HepG2 (cell line): ENCODE results near the gene ST3GAL2. TPM values are rescaled to one million over a fixed set of nuclear protein-coding genes. Genes with fewer than 3 reads are reported as not detected.

Experiments used
- ETV6 ChIP-seq: sonication (generic); formaldehyde crosslinking; conservative IDR thresholded peaks from 2 replicates; pipeline ENCODE4 v1.4.0; 2020; ENCODE audit warnings: missing genetic modification reagents
- GTF2F1 ChIP-seq: fragments of 150-350 bp; IDR thresholded peaks from 2 replicates; pipeline ENCODE4 v1.6.1; 2014; ENCODE audit warnings: low read length
- HOXD1 ChIP-seq: sonication (generic); formaldehyde crosslinking; IDR thresholded peaks from 2 replicates; pipeline ENCODE4 v1.5.0; 2020; ENCODE audit warnings: missing genetic modification reagents
- MIXL1 ChIP-seq: IDR thresholded peaks from 2 replicates; pipeline ENCODE4 v1.6.1; 2016
- RXRA ChIP-seq: sonication (generic); formaldehyde crosslinking; IDR thresholded peaks from 2 replicates; pipeline ENCODE4 v1.5.1; 2020; ENCODE audit warnings: missing genetic modification reagents
- SIN3A ChIP-seq: IDR thresholded peaks from 2 replicates; pipeline ENCODE4 v1.6.1; 2011; ENCODE audit warnings: low read depth, mild to moderate bottlenecking, control low read depth, low read length, borderline replicate concordance
- STAG1 ChIP-seq: sonication (generic); formaldehyde crosslinking; IDR thresholded peaks from 2 replicates; pipeline ENCODE4 v1.4.0; 2020; ENCODE audit warnings: missing genetic modification reagents
- TAF1 ChIP-seq: sonication (generic); formaldehyde crosslinking; IDR thresholded peaks from 2 replicates; pipeline ENCODE4 v1.4.0; 2020; ENCODE audit warnings: missing genetic modification reagents
- ZBTB1 ChIP-seq: sonication (generic); formaldehyde crosslinking; IDR thresholded peaks from 2 replicates; pipeline ENCODE4 v1.4.0; 2020; ENCODE audit warnings: missing genetic modification reagents, borderline replicate concordance
- ZBTB7B ChIP-seq: sonication (generic); formaldehyde crosslinking; IDR thresholded peaks from 2 replicates; pipeline ENCODE4 v1.4.0; 2020; ENCODE audit warnings: missing genetic modification reagents
- ZNF101 ChIP-seq: sonication (generic); formaldehyde crosslinking; IDR thresholded peaks from 2 replicates; pipeline ENCODE4 v1.4.0; 2020; ENCODE audit warnings: mild to moderate bottlenecking, low read depth, missing genetic modification reagents, borderline replicate concordance
- ZNF441 ChIP-seq: sonication (generic); formaldehyde crosslinking; IDR thresholded peaks from 2 replicates; pipeline ENCODE4 v1.7.0; 2021; ENCODE audit warnings: missing genetic modification reagents, borderline replicate concordance
- ZNF761 ChIP-seq: sonication (generic); formaldehyde crosslinking; conservative IDR thresholded peaks from 2 replicates; pipeline ENCODE4 v1.4.0; 2020; ENCODE audit warnings: mild to moderate bottlenecking, missing genetic modification reagents
- polyA plus RNA-seq, 8 experiments: library from polyadenylated mRNA; depleted of rRNA in 3 of 8; stranded (reverse) in 7 of 8; unstranded in 1 of 8; fragments of >200 nt; fragmentation: Illumina TruSeq in 4 of 8; extraction: Trizol in 4 of 8; gene quantifications; 2 replicates each; pipeline versions ENCODE4 v1.2.1 to v1.2.3, GENCODE V29; 2011 to 2016; ENCODE audit warnings: low read depth in 4 of 8, missing spikeins in 1 of 8, mixed read lengths in 1 of 8; ENCODE audit not compliant: insufficient read depth in 1 of 8
- total RNA-seq, 5 experiments: library from RNA; depleted of rRNA; stranded (reverse); fragments of >200 nt; fragmentation: Illumina TruSeq; extraction: Trizol; gene quantifications; 2 replicates each; pipeline ENCODE4 v1.2.3, GENCODE V29; 2016; ENCODE audit warnings: low read depth in 1 of 5
- TF ChIP-seq, protein P1 (sequence below): sonication (generic); formaldehyde crosslinking; IDR thresholded peaks from 2 replicates; pipeline ENCODE4; 2020; ENCODE audit warnings: missing genetic modification reagents, mild to moderate bottlenecking, borderline replicate concordance
- TF ChIP-seq, protein P2 (sequence below): sonication (generic); formaldehyde crosslinking; IDR thresholded peaks from 2 replicates; pipeline ENCODE4 v1.5.0; 2020; ENCODE audit warnings: mild to moderate bottlenecking, missing genetic modification reagents, borderline replicate concordance
- TF ChIP-seq, protein P3 (sequence below): sonication (generic); formaldehyde crosslinking; IDR thresholded peaks from 2 replicates; pipeline ENCODE4 v1.8.1; 2022; ENCODE audit warnings: low read depth, mild to moderate bottlenecking, missing genetic modification reagents
- TF ChIP-seq, protein P4 (sequence below): sonication (generic); formaldehyde crosslinking; IDR thresholded peaks from 2 replicates; pipeline ENCODE4 v1.8.0; 2022; ENCODE audit warnings: low read depth, missing genetic modification reagents
- TF ChIP-seq, protein P5 (sequence below): sonication (generic); formaldehyde crosslinking; IDR thresholded peaks from 2 replicates; pipeline ENCODE4 v1.4.0; 2020; ENCODE audit warnings: missing genetic modification reagents, borderline replicate concordance

ST3GAL2 gene
- total and polyA plus RNA-seq, 2 of the 13 experiments (the other 11 are each of a cell fraction or from before 2014, with no cell fraction given): 16.3 to 24.9 TPM

DNA sequence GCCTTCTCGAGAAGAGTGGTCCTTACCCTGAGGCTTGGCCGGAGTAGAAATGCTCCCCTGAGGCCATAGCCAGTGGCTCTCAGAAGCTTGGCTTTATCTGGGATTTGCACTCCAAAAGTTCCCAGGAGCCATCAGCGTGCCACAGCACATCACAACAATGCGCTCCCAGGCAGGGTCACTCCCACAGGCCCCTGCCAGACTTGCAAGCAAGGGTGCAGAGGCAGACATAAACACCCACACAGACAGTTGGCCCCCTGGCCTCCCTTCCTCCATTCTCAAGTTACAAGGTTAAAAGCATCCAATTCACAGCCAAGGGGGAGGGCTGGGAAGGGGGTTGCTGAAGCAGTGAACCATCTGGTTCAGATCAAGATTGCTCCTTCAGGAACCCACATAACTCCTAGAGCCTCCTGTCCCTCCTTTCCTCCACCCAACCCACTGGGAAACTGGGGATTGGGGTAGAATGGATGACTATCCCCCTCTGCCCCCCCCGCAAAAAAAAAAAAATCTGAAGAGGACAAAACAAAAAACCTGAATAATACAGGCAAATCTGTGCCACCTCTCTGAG is 1.8 kb downstream of the ST3GAL2 start (continued):
- TF ChIP-seq, protein P1, sequence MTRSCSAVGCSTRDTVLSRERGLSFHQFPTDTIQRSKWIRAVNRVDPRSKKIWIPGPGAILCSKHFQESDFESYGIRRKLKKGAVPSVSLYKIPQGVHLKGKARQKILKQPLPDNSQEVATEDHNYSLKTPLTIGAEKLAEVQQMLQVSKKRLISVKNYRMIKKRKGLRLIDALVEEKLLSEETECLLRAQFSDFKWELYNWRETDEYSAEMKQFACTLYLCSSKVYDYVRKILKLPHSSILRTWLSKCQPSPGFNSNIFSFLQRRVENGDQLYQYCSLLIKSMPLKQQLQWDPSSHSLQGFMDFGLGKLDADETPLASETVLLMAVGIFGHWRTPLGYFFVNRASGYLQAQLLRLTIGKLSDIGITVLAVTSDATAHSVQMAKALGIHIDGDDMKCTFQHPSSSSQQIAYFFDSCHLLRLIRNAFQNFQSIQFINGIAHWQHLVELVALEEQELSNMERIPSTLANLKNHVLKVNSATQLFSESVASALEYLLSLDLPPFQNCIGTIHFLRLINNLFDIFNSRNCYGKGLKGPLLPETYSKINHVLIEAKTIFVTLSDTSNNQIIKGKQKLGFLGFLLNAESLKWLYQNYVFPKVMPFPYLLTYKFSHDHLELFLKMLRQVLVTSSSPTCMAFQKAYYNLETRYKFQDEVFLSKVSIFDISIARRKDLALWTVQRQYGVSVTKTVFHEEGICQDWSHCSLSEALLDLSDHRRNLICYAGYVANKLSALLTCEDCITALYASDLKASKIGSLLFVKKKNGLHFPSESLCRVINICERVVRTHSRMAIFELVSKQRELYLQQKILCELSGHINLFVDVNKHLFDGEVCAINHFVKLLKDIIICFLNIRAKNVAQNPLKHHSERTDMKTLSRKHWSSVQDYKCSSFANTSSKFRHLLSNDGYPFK: no peak
- TF ChIP-seq, protein P2, sequence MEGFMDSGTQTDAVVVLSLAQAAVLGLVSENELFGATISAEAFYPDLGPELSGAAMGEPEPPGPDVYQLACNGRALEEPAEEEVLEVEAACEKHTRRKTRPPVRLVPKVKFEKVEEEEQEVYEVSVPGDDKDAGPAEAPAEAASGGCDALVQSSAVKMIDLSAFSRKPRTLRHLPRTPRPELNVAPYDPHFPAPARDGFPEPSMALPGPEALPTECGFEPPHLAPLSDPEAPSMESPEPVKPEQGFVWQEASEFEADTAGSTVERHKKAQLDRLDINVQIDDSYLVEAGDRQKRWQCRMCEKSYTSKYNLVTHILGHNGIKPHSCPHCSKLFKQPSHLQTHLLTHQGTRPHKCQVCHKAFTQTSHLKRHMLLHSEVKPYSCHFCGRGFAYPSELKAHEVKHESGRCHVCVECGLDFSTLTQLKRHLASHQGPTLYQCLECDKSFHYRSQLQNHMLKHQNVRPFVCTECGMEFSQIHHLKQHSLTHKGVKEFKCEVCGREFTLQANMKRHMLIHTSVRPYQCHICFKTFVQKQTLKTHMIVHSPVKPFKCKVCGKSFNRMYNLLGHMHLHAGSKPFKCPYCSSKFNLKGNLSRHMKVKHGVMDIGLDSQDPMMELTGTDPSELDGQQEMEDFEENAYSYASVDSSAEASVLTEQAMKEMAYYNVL: peak; percentile 6; the same call in 1 of the 2 replicates
- no peak for TF ChIP-seq ZNF761 (CRISPR knock-in tag)
- no peak for TF ChIP-seq MIXL1 (CRISPR knock-in tag)
- TF ChIP-seq, protein P3, sequence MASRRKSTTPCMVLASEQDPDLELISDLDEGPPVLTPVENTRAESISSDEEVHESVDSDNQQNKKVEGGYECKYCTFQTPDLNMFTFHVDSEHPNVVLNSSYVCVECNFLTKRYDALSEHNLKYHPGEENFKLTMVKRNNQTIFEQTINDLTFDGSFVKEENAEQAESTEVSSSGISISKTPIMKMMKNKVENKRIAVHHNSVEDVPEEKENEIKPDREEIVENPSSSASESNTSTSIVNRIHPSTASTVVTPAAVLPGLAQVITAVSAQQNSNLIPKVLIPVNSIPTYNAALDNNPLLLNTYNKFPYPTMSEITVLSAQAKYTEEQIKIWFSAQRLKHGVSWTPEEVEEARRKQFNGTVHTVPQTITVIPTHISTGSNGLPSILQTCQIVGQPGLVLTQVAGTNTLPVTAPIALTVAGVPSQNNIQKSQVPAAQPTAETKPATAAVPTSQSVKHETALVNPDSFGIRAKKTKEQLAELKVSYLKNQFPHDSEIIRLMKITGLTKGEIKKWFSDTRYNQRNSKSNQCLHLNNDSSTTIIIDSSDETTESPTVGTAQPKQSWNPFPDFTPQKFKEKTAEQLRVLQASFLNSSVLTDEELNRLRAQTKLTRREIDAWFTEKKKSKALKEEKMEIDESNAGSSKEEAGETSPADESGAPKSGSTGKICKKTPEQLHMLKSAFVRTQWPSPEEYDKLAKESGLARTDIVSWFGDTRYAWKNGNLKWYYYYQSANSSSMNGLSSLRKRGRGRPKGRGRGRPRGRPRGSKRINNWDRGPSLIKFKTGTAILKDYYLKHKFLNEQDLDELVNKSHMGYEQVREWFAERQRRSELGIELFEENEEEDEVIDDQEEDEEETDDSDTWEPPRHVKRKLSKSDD (CRISPR knock-in tag): no peak
- peak; percentile 69 for TF ChIP-seq RXRA (CRISPR knock-in tag)
- no peak for TF ChIP-seq ZNF441 (CRISPR knock-in tag)
- no peak for TF ChIP-seq GTF2F1
- no peak for TF ChIP-seq ZNF101 (CRISPR knock-in tag)
- no peak for TF ChIP-seq HOXD1 (CRISPR knock-in tag)
- no peak for TF ChIP-seq TAF1 (CRISPR knock-in tag)
- TF ChIP-seq SIN3A: 0 out of 2 replicates have a peak, but pooled peaks have one; percentile 30
- TF ChIP-seq ZBTB7B (CRISPR knock-in tag): no peak; the same call in 1 of the 2 replicates
- TF ChIP-seq ZBTB1 (CRISPR knock-in tag): no peak
- no peak for TF ChIP-seq ETV6 (CRISPR knock-in tag)
- TF ChIP-seq, protein P4, sequence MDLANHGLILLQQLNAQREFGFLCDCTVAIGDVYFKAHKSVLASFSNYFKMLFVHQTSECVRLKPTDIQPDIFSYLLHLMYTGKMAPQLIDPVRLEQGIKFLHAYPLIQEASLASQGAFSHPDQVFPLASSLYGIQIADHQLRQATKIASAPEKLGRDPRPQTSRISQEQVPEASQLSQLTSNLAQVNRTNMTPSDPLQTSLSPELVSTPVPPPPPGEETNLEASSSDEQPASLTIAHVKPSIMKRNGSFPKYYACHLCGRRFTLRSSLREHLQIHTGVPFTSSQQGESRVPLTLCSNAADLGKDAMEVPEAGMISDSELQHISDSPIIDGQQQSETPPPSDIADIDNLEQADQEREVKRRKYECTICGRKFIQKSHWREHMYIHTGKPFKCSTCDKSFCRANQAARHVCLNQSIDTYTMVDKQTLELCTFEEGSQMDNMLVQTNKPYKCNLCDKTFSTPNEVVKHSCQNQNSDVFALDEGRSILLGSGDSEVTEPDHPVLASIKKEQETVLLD (CRISPR knock-in tag): no peak
- no peak for TF ChIP-seq STAG1 (CRISPR knock-in tag)
- TF ChIP-seq, protein P5, sequence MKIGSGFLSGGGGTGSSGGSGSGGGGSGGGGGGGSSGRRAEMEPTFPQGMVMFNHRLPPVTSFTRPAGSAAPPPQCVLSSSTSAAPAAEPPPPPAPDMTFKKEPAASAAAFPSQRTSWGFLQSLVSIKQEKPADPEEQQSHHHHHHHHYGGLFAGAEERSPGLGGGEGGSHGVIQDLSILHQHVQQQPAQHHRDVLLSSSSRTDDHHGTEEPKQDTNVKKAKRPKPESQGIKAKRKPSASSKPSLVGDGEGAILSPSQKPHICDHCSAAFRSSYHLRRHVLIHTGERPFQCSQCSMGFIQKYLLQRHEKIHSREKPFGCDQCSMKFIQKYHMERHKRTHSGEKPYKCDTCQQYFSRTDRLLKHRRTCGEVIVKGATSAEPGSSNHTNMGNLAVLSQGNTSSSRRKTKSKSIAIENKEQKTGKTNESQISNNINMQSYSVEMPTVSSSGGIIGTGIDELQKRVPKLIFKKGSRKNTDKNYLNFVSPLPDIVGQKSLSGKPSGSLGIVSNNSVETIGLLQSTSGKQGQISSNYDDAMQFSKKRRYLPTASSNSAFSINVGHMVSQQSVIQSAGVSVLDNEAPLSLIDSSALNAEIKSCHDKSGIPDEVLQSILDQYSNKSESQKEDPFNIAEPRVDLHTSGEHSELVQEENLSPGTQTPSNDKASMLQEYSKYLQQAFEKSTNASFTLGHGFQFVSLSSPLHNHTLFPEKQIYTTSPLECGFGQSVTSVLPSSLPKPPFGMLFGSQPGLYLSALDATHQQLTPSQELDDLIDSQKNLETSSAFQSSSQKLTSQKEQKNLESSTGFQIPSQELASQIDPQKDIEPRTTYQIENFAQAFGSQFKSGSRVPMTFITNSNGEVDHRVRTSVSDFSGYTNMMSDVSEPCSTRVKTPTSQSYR (CRISPR knock-in tag): peak; percentile 70; the same call in 1 of the 2 replicates
